ENCODE results near the gene PCGF2.
"Not testable (repeated sequence)": the region's sequence is repeated elsewhere in the genome, so short reads cannot be mapped to it uniquely, and the experiment has no call there.

The PCGF2 gene

DNA sequence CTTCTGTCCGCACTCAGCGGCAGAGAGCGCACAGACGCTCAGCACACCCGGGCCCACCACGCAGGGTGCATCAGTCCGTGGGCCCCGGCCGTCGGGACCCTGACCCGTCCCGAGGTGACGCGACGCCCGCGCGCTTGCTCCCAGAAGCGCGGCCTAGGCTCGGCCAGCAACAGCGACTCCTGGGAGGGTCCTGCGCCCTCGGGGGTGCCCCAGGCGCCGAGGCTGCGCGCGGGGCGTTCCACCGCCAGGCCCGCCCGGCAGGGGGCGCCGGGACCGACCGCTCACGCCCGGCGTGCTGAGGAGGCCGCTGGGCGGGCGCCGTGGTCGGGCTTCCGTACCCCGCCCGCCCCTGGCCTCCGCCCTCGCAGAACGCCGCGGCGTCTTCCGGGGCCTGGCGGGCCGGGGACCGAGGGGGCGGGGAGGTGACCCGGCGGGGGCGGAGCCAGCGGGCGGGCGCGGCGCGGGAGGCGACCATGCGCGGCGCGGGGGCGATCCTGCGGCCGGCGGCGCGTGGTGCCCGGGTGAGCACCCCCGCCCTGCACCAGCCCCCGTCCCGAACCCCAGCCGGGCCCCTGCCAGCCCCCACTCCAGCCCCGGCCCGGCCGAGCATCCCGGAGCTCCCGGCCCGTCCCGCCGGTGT lies 18.1 kb downstream of the PCGF2 start, which contains the start of gene CISD3:
Gene CISD3, plus strand, starts transcription at position 456 of the 640 bp plus-strand sequence. Its CDS starts 18 bp downstream, at position 474.
- ATAC-seq (replicated peaks; ENCODE audit: extremely low read depth, poor library complexity, severe bottlenecking) (peak; percentile 74), DNase-seq (ENCODE audit: low spot score in 2 of 2) (peak; percentile 63 to 65)
- no peaks in the 10 kb centered on the region for H3K27me3 Mint-ChIP-seq
- H3K4me1 Mint-ChIP-seq, result peaks cover 86% of the 10 kb centered on the region
- peaks cover 5% of the 10 kb centered on the region for H3K9me3 Mint-ChIP-seq
- peaks cover 31% of the 10 kb centered on the region for H3K36me3 Mint-ChIP-seq (ENCODE audit: insufficient read depth)
- H3K4me3 Mint-ChIP-seq, result peak within 1 kb of the TSS; percentile 93
- H3K27ac Mint-ChIP-seq (ENCODE audit: low read depth), result peak within 1 kb of the TSS; percentile 86

DNA sequence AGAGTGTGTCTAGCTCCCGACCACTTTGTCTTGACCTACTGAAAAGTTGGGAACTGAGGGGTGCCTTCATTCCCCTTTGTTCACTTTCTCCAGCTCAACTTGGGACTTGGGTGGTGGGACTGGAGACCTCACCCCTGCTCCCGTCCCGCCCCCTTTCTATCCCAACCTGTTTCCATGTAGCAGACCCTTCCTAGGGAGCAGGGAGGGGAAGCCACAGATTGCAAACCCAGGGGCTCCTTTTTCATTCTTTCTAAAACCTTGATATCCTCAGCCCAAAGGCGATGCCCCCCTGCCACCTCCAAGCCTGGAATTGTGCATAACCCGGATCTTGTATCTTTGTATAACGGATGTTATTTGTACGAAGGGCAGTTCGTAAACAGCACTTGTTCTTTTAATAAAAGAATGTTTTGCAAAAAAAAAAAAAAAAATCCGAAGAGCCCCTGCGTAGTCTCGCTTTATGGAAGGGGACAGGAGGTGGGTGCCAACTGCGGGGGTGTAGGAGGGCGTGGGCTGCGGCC lies 18.7 kb downstream of the PCGF2 start:
- DNase-seq (ENCODE audit: low spot score in 2 of 2) (no peak), ATAC-seq (replicated peaks; ENCODE audit: extremely low read depth, poor library complexity, severe bottlenecking) (no peak)
- Mint-ChIP-seq H3K9me3 (peaks cover 5% of the 10 kb centered on the region), H3K4me1 (peaks cover 86% of the 10 kb centered on the region), H3K27me3 (no peaks in the 10 kb centered on the region), H3K4me3 (peak overlapping the region; percentile 81), H3K36me3 (ENCODE audit: insufficient read depth) (peaks cover 31% of the 10 kb centered on the region), H3K27ac (ENCODE audit: low read depth) (peak overlapping the region; percentile 82)

DNA sequence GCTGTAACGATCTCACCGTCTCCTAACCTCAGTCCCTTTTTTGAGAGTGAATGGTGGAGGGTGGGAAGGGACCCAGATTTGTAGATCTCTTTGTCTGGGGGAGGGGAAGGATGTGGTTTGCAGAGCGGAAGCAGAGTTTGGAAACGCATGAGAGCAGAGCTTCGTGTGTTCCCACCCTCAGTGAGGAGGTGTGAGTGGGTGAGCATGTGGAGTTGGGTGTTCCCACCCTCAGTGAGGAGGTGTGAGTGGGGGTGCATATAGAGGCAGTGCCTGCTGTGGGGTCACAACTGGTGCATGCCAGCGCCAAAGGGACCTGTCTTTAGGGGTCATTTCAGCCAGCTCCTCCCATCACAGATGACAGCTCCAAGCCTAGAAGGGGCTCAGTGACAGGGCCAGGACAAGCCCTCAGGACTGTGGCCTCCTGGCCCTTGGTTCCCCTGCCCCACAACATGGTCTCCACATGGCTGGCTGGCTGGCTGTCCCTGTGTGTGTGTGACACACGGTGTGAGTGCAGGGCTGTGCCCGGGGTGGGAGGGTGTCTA lies 19.8 kb downstream of the PCGF2 start:
- DNase-seq (ENCODE audit: low spot score in 2 of 2), result peak; percentile 47 to 70
- peak; percentile 64 for ATAC-seq (replicated peaks; ENCODE audit: extremely low read depth, poor library complexity, severe bottlenecking)

DNA sequence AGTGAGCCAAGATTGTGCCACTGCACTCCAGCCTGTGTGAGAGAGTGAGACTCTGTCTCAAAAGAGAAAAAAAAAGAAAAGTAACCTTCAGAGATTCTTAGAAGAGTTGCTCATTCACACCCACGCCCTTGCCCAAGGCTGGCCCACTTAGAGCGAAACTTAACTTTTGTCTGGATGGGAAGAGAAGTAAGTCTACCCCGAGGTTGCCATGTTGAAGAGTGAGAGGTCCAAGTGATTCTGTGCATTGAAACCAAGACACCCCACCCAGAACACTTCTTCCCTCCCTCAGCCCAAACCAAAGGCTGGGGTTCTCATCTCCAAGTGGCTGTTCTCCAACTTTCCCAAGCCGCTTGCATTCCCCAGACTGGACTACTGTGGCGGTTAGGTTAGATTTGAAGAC lies 20.4 kb downstream of the PCGF2 start:
- Mint-ChIP-seq H3K4me3 (peak overlapping the region; percentile 81), H3K9me3 (peaks cover 5% of the 10 kb centered on the region), H3K27me3 (no peaks in the 10 kb centered on the region), H3K27ac (ENCODE audit: low read depth) (peak overlapping the region; percentile 93), H3K4me1 (peaks cover 73% of the 10 kb centered on the region), H3K36me3 (ENCODE audit: insufficient read depth) (peaks cover 37% of the 10 kb centered on the region)
- DNase-seq (ENCODE audit: low spot score in 2 of 2), result peak in 1 of 2 donors; percentile 56
- ATAC-seq (replicated peaks; ENCODE audit: extremely low read depth, poor library complexity, severe bottlenecking), result peak; percentile 51

More for the DNA sequence above, 19.8 kb downstream of the PCGF2 start:
- Mint-ChIP-seq H3K4me3 (peak overlapping the region; percentile 81), H3K27me3 (no peaks in the 10 kb centered on the region), H3K27ac (ENCODE audit: low read depth) (peak overlapping the region; percentile 93), H3K9me3 (peaks cover 5% of the 10 kb centered on the region), H3K36me3 (ENCODE audit: insufficient read depth) (peaks cover 36% of the 10 kb centered on the region), H3K4me1 (peaks cover 80% of the 10 kb centered on the region)

DNA sequence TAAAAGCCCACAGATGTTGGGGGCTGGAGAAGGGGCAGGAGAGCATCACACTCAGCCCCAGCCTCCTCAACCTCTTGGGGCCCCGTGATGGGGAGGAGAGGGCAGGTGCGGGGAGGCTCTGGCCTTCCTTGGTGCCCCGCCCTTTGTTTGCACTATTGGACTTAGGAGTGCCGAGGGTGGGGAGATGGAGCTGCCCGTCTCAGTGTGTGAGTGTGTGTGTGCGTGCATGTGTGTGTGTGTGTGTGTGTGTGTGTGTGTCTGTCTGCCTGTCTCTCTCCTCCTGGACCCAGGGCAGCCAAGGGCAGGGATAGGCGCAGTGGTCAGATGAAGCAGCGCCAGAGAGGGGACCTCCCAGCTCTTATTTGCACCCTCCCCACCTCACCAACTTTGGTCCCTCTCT lies 22.0 kb downstream of the PCGF2 start:
- not testable (repeated sequence) for ATAC-seq (replicated peaks; ENCODE audit: extremely low read depth, poor library complexity, severe bottlenecking); DNase-seq (ENCODE audit: low spot score in 2 of 2); H3K27me3 Mint-ChIP-seq; H3K9me3 Mint-ChIP-seq
- H3K4me3 Mint-ChIP-seq, result peak overlapping the region; percentile 34
- peak overlapping the region; percentile 93 for H3K27ac Mint-ChIP-seq (ENCODE audit: low read depth)
- H3K36me3 Mint-ChIP-seq (ENCODE audit: insufficient read depth), result peaks cover 38% of the 10 kb centered on the region
- peaks cover 58% of the 10 kb centered on the region for H3K4me1 Mint-ChIP-seq

DNA sequence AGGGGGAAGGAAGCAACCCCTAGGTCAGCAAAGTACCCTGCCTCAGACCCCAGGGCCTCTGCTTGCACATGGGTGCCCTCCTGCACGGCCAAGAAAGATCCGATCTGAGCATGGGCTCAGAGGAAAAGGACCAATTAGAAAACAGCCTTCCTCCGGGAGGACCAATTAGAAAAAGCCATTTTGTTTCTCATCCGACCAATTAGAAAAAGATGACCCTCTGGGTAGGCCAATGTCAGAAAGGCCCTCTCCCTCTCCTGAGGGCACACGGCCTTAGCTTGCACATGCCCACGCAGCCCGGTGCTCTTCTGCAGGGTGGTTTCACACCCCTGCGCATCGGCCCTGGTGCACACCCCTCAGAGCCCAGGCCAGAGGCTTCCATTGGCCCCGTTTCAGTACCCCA lies 23.1 kb downstream of the PCGF2 start:
- H3K4me1 Mint-ChIP-seq, result peaks cover 56% of the 10 kb centered on the region

DNA sequence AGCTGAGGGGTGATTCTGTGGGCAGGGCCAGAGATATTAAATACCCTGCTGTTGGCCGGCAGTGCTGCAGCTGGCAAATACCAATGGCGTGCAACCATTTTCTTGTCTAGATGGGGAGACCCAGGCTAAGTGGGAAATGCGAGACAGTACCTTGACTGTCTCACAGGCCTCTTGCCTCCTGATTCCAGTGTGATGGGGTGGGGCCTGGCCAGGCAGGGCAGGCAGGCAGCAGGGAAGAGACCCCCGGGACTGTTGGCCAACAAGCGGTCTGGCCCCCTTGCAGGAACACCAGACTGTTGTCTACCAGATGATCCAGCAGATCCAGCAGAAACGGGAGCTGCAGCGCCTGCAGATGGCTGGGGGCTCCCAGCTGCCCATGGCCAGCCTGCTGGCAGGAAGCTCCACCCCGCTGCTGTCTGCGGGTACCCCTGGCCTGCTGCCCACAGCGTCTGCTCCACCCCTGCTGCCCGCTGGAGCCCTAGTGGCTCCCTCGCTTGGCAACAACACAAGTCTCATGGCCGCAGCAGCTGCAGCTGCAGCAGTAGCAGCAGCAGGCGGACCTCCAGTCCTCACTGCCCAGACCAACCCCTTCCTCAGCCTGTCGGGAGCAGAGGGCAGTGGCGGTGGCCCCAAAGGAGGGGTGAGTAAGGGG lies 23.7 kb downstream of the PCGF2 start:
- Mint-ChIP-seq H3K27me3 (no peaks in the 10 kb centered on the region), H3K36me3 (ENCODE audit: insufficient read depth) (peaks cover 37% of the 10 kb centered on the region), H3K9me3 (peaks cover 5% of the 10 kb centered on the region), H3K4me1 (peaks cover 53% of the 10 kb centered on the region), H3K27ac (ENCODE audit: low read depth) (peak overlapping the region; percentile 93), H3K4me3 (peak overlapping the region; percentile 34)
- ATAC-seq (replicated peaks; ENCODE audit: extremely low read depth, poor library complexity, severe bottlenecking), result no peak
- no peak for DNase-seq (ENCODE audit: low spot score in 2 of 2)

More for the DNA sequence above, 23.1 kb downstream of the PCGF2 start:
- Mint-ChIP-seq H3K9me3 (peaks cover 5% of the 10 kb centered on the region), H3K27me3 (no peaks in the 10 kb centered on the region), H3K36me3 (ENCODE audit: insufficient read depth) (peaks cover 35% of the 10 kb centered on the region), H3K27ac (ENCODE audit: low read depth) (peak overlapping the region; percentile 93), H3K4me3 (peak overlapping the region; percentile 34)
- DNase-seq (ENCODE audit: low spot score in 2 of 2) (no peak), ATAC-seq (replicated peaks; ENCODE audit: extremely low read depth, poor library complexity, severe bottlenecking) (no peak)

DNA sequence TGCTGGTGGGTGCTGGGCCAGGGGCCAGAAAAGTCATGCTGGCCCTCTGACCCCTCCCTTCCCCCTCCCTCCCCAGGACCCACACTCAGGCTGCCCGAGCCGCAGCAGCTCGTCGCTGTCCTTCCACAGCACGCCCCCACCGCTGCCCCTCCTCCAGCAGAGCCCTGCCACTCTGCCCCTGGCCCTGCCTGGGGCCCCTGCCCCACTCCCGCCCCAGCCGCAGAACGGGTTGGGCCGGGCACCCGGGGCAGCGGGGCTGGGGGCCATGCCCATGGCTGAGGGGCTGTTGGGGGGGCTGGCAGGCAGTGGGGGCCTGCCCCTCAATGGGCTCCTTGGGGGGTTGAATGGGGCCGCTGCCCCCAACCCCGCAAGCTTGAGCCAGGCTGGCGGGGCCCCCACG lies 26.3 kb downstream of the PCGF2 start:
- Mint-ChIP-seq H3K36me3 (ENCODE audit: insufficient read depth) (peaks cover 40% of the 10 kb centered on the region), H3K27ac (ENCODE audit: low read depth) (no peak overlapping the region), H3K4me3 (no peak overlapping the region), H3K9me3 (no peaks in the 10 kb centered on the region), H3K27me3 (no peaks in the 10 kb centered on the region), H3K4me1 (peaks cover 33% of the 10 kb centered on the region)
- ATAC-seq (replicated peaks; ENCODE audit: extremely low read depth, poor library complexity, severe bottlenecking) (no peak), DNase-seq (ENCODE audit: low spot score in 2 of 2) (no peak)

DNA sequence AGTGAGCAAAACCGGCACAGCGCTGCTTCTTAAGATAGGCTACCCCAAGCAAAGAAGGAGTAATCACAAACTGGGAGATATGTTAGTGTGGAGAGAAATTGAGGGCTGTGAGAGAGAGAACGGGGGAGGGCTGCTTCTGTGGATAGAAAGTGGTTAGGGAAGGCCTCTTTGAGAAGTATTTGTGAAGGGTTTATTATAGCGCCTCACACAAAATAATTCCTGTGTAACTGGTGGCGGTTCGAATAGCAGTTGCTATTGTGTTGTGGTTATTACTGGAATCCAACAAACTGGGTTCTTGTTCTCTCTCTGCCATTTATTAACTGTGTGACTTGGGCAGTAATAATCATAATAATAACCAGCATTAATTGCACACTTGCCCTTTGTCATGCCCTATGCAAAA lies 27.2 kb downstream of the PCGF2 start:
- ATAC-seq (replicated peaks; ENCODE audit: extremely low read depth, poor library complexity, severe bottlenecking), result no peak
- H3K27ac Mint-ChIP-seq (ENCODE audit: low read depth), result no peak overlapping the region
- H3K36me3 Mint-ChIP-seq (ENCODE audit: insufficient read depth), result peaks cover 43% of the 10 kb centered on the region

DNA sequence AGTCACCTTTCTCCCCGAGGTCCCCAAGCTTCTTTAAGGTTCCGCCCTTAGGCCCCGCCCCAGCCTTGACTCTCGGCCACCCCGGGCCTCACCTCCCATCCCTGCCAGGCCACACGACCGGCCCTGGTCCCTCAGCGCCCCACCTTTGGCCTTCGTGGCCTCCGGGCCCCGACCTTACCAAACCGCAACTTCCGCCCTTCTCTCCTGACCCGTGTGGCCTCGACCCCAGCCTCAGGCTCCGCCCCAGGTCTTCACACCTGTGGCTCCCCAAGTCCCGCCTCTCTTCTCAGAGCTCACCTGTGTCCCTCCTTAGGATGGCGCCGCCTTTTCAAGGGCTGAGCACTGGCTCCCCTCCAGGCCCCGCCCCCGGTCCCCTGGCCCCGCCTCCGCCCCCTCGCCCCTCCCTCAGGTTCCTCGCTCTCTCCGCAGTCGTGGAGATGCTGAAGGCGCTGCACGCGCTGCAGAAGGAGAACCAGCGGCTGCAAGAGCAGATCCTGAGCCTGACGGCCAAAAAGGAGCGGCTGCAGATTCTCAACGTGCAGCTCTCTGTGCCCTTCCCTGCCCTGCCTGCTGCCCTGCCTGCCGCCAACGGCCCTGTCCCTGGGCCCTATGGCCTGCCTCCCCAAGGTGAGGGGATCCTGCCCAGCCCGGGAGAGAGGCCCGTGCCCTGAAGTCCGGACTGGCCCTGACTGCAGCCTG lies 28.0 kb downstream of the PCGF2 start:
- H3K4me3 Mint-ChIP-seq, result no peak overlapping the region
- H3K4me1 Mint-ChIP-seq, result peaks cover 24% of the 10 kb centered on the region
- peaks cover 42% of the 10 kb centered on the region for H3K36me3 Mint-ChIP-seq (ENCODE audit: insufficient read depth)
- no peak overlapping the region for H3K27ac Mint-ChIP-seq (ENCODE audit: low read depth)
- no peaks in the 10 kb centered on the region for H3K27me3 Mint-ChIP-seq
- no peak for DNase-seq (ENCODE audit: low spot score in 2 of 2)
- no peak for ATAC-seq (replicated peaks; ENCODE audit: extremely low read depth, poor library complexity, severe bottlenecking)
- H3K9me3 Mint-ChIP-seq, result no peaks in the 10 kb centered on the region

More for the DNA sequence above, 27.2 kb downstream of the PCGF2 start:
- Mint-ChIP-seq H3K27me3 (no peaks in the 10 kb centered on the region), H3K9me3 (no peaks in the 10 kb centered on the region), H3K4me3 (no peak overlapping the region), H3K4me1 (peaks cover 31% of the 10 kb centered on the region)
- DNase-seq (ENCODE audit: low spot score in 2 of 2), result no peak

DNA sequence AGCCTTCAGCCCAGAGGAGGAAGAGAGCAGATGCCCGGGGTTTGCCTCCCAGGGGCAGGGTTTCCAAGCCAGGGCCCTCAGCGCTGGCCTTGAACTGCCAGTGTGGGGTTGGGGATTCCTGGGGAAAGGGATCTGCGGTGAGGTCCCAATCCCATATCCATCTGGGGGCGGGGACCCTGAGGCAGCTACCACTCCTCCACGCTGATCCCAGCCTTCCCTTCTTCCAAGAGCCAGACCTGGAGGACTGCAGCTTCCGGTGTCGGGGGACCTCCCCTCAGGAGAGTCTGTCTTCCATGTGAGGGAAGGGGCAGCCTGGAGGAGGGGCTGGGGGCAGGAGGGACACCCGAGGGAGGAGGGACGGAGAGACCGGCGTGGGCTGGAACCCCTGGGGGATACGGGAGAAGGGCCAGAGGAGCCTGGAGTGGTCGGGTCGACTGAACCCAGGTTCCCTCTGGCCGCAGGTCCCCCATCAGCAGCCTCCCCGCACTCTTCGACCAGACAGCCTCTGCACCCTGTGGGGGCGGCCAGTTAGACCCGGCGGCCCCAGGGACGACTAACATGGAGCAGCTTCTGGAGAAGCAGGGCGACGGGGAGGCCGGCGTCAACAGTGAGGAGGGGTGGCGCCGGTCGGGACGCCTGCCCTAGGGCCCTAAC lies 28.7 kb downstream of the PCGF2 start:
- H3K27me3 Mint-ChIP-seq, result no peaks in the 10 kb centered on the region
- no peak overlapping the region for H3K27ac Mint-ChIP-seq (ENCODE audit: low read depth)
- H3K9me3 Mint-ChIP-seq, result no peaks in the 10 kb centered on the region
- no peak overlapping the region for H3K4me3 Mint-ChIP-seq
- no peak for DNase-seq (ENCODE audit: low spot score in 2 of 2)
- no peak for ATAC-seq (replicated peaks; ENCODE audit: extremely low read depth, poor library complexity, severe bottlenecking)
- H3K36me3 Mint-ChIP-seq (ENCODE audit: insufficient read depth), result peaks cover 42% of the 10 kb centered on the region
- H3K4me1 Mint-ChIP-seq, result peaks cover 23% of the 10 kb centered on the region

DNA sequence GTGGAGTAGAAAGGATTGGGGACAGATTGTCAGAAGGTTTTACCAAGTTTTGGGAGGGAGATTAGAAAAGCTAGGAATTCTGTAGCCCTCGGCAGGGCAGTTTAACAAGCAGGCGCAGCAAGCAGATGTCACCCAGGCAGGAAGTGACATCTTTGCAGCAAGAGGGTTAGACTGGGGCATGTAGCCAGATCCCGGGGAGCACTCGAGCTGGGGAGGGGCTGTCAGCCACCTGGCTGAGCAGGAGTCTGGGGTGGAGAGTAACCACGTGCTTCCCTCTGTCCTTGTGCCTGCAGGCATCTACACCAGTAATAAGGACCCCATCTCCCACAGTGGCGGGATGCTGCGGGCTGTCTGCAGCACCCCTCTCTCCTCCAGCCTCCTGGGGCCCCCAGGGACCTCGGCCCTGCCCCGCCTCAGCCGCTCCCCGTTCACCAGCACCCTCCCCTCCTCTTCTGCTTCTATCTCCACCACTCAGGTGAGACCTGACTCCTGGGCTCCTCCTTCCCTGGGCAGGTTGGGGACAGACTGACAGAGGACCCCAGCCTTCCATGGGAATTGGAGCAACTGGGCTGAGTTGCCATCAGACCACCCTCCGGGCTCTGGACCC lies 30.9 kb downstream of the PCGF2 start:
- DNase-seq (ENCODE audit: low spot score in 2 of 2) (no peak), ATAC-seq (replicated peaks; ENCODE audit: extremely low read depth, poor library complexity, severe bottlenecking) (no peak)
- H3K27ac Mint-ChIP-seq (ENCODE audit: low read depth), result no peak overlapping the region
- H3K27me3 Mint-ChIP-seq, result no peaks in the 10 kb centered on the region
- H3K9me3 Mint-ChIP-seq, result no peaks in the 10 kb centered on the region
- peaks cover 45% of the 10 kb centered on the region for H3K36me3 Mint-ChIP-seq (ENCODE audit: insufficient read depth)
- peaks cover 18% of the 10 kb centered on the region for H3K4me1 Mint-ChIP-seq
- no peak overlapping the region for H3K4me3 Mint-ChIP-seq
